GM12891 (cell line): ENCODE data around the gene SLC2A13.

ENCODE experiments used
- DNase-seq: peaks from one replicate; pipeline ENCODE4 v3.0.0; 2011; ENCODE audit warnings: low spot score; ENCODE audit not compliant: insufficient read length
- FAIRE-seq: peaks from 2 replicates; lab custom pipeline; 2011; peaks lifted over from hg19 to GRCh38; lab: Jason Lieb, UNC
- PAX5 ChIP-seq: IDR thresholded peaks from 2 replicates; pipeline ENCODE4 v1.6.1; 2011; ENCODE audit warnings: low read length, moderate library complexity, mild to moderate bottlenecking; ENCODE audit not compliant: insufficient read depth, severe bottlenecking
- POLR2A ChIP-seq: IDR thresholded peaks from 2 replicates; pipeline ENCODE4 v1.6.1; 2011; ENCODE audit warnings: low read depth, low read length, control low read depth
- POLR2AphosphoS5 ChIP-seq: IDR thresholded peaks from 2 replicates; pipeline ENCODE4 v1.6.1; 2011; ENCODE audit warnings: low read depth, low read length, control low read depth
- POU2F2 ChIP-seq: IDR thresholded peaks from 2 replicates; pipeline ENCODE4 v1.6.1; 2011; ENCODE audit warnings: low read depth, mild to moderate bottlenecking, control low read depth, low read length, moderate library complexity
- SPI1 ChIP-seq: IDR thresholded peaks from 2 replicates; pipeline ENCODE4 v1.6.1; 2011; ENCODE audit warnings: low read depth, low read length, control low read depth
- TAF1 ChIP-seq: IDR thresholded peaks from 2 replicates; pipeline ENCODE4 v1.6.1; 2011; ENCODE audit warnings: low read depth, low read length, control low read depth

Gene SLC2A13

DNA sequence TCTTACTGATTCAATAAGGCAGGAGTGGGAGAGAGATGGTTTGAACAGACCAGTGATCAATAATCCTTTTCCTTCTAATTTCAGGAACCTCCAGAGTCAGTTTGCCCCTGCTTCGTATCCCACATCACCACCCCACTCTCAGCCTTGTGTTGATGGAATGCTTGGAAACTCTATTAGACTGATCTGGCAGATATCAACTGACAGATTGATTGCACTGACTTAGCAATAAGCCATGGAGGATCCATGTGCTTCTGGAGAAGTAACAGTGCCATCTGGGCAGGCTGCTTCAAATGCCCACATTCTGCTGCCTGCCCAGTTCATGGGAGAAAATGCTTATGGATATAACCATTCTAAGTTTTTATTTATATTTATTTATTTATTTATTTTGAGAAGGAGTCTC is 218.0 kb downstream of the SLC2A13 start:
- no peak for TF ChIP-seq POLR2AphosphoS5
- no peak for TF ChIP-seq PAX5
- no peak for TF ChIP-seq POLR2A
- no peak for TF ChIP-seq SPI1
- no peak for TF ChIP-seq TAF1
- FAIRE-seq, result no peak
- DNase-seq, result no peak

- FAIRE-seq, result no peak
- no peak for TF ChIP-seq PAX5
- no peak for TF ChIP-seq SPI1
- TF ChIP-seq POLR2A, result no peak
- no peak for TF ChIP-seq TAF1
- TF ChIP-seq POU2F2, result no peak
- no peak for TF ChIP-seq POLR2AphosphoS5
- DNase-seq, result no peak
These were observed 219.8 kb downstream of the SLC2A13 start for GRCh38 chr12:39886106-39886505.

DNA sequence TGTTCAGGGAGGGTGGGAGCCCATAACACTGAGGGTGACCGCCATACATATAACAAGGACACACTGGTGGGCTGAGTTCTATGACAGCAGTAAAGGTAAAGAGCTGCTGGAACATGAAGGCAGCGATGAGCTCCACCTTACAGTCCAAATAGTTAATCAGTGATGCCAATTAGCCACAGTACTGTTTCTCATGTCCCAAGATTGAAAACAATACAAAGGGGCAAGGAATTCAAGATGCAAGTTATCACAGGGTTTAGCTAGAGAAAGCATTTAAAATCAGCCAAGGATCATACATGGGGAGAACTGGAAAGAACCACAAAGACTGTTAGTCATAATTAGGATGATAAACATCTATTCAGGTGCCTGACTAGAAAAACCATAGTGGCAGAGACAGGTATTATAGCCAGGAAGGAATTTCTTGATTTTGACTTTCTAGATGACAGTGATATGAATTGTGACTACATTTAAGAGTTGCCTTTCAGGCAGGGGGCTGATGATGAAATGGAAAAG is 221.2 kb downstream of the SLC2A13 start:
- FAIRE-seq (no peak), DNase-seq (no peak)
- TF ChIP-seq POU2F2 (no peak), SPI1 (no peak)

DNA sequence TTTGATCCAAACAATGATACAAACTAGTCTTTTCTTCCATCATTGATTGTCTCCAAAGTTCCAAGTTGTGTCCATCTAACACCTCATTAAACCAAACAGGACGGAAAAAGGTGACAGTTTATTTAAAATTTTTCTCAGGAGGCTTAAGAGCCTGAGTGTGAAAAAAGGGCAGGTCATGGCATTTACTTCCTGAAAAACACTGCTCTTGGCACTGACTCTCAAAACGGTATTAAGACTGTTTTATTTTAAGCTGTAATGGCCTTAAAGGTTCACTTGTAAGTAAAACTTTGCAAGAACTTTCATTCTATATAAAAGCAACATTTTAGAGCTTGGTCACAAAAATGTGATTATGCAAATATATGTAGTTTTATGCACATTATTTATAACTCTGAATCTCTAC is 222.5 kb downstream of the SLC2A13 start:
- TF ChIP-seq POLR2AphosphoS5 (no peak), TAF1 (no peak), SPI1 (no peak), POLR2A (no peak), PAX5 (no peak), POU2F2 (no peak)
- FAIRE-seq (no peak), DNase-seq (no peak)

DNA sequence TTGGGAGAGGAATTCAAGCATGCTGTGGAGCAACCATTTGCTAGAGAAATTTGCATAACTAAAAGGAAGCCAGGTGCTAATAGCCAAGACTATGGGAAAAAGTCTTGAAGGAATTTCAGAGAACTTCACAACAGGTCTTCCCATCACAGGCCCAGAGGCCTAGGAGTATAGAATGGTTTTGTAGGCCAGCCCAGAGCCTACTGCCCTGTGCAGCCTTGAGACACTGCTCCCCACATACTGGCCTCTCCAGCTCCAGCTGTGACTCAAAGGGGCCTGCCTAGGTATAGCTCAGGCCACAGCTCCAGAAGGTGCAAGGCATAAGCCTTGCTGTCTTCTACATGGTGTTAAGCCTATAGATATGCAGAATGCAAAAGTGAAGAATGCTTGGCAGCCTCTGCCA is 227.1 kb downstream of the SLC2A13 start:
- FAIRE-seq, result no peak
- no peak for DNase-seq
- TF ChIP-seq POLR2A, result no peak
- no peak for TF ChIP-seq TAF1

DNA sequence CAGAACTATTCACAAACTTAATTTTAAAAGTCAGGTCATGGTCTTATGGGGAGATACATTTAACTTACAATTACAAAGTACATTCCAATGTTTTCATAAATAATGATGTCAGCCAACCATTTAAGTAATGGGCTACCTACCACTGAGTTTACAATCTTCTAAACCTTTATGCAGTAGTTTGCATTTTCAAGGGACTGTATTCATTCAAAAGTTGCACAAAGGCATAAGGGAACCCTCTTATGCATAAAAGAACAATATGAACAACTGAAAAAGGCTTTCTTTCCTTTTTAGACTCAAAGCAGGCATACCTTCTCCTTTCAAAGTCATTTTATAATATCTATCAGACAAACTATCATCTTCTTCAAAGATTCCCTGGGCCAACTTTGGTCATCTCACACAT is 230.2 kb downstream of the SLC2A13 start:
- DNase-seq (no peak), FAIRE-seq (no peak)
- TF ChIP-seq POLR2AphosphoS5 (no peak), PAX5 (no peak), POU2F2 (no peak), POLR2A (no peak), TAF1 (no peak), SPI1 (no peak)

DNA sequence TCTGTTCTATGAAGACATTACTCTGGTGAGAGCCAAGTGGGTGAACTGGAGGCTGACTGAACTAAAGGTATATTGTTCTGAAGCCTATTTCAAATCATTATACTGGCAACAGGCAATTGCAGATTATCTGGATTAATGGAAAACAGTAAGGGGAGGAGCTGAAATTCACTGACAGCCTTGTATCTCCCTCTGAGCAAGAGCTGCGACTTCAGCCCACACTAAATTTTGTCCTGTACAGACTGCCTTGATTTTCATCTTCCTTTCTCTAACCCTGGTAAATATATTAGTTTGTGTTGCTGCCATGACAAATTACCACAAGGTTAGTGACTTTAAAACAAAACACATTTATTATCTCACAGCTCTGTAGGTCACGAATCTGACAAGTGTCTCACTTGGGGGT is 231.1 kb downstream of the SLC2A13 start:
- TF ChIP-seq POU2F2 (no peak), POLR2A (no peak), SPI1 (no peak), POLR2AphosphoS5 (no peak), TAF1 (no peak), PAX5 (no peak)
- FAIRE-seq, result no peak
- no peak for DNase-seq

DNA sequence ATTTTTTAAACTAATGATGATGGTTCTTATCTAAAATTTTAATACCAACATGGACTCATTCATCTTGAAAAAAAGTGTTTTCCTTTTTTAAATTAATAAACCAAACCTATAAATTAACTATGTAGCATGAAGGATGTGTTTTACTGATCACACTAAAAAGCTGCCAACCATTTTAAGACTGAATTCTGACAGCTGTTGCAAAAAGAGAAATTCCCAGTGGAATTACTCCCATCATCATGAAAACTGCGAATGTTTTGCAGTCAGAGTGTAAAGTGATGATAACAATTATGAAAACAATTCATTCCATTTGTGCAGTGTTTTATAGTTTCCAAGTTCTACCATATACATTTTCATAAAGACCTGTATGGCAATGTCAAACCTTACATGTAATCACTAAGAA is 232.8 kb downstream of the SLC2A13 start:
- DNase-seq (no peak), FAIRE-seq (no peak)
- TF ChIP-seq POLR2A (no peak), TAF1 (no peak), PAX5 (no peak), POLR2AphosphoS5 (no peak), SPI1 (no peak), POU2F2 (no peak)

- FAIRE-seq (no peak), DNase-seq (no peak)
- TF ChIP-seq TAF1 (no peak), POLR2A (no peak), SPI1 (no peak), POLR2AphosphoS5 (no peak), POU2F2 (no peak), PAX5 (no peak)
These were observed 233.5 kb downstream of the SLC2A13 start for GRCh38 chr12:39872425-39872824.

DNA sequence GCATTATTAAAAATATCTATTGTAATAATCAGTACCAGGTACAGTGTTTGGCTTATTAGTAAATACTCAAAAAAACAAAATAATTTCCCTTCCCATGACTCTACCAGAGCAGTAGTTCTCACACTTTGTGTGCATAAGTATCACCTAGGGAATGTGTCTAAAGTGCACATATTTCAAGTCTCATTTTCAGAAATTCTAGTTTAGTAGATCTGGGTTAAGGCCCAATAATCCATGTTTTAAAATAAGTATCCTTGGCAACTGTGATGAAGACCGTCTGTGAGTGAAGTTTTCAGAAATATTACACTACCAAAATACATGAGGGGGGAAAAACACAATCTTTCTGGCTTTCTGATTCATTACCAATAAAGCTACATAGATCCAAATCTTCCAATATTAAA is 237.6 kb downstream of the SLC2A13 start:
- DNase-seq, result no peak
- FAIRE-seq, result no peak
- TF ChIP-seq POLR2AphosphoS5 (no peak), SPI1 (no peak), PAX5 (no peak), TAF1 (no peak), POLR2A (no peak), POU2F2 (no peak)

DNA sequence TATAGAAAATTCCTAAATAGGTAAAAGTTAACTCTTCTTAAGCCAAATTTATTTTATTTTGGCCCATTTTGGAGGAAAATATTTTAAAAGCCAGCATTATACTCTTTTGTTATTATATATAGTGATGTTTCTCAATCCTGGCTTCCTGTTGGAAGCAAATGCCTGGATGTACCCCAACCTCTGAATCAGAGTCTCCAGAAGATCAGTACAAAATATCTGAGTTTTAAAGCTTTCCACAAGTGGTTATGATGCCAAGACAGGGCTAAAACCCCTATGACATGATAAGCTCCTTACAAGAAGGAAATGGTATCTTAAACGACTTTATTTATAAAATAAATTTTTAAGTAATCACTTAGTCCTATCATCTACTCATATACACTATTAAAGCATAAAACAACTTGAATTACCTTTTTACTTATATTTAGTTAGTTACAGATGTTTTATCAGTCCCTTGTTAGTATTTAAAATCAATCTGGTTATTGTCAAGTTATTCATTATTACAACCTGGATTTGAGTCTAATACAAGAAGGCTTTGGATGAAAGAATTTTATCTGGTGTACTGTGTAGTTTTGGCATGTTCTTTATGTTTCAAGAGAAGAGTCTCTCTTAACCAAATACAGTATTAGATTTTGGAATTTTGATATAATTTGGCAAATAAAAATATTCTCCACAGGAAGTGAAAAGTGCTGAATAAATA is 238.1 kb downstream of the SLC2A13 start:
- TF ChIP-seq SPI1, result no peak
- TF ChIP-seq POU2F2, result no peak
- no peak for TF ChIP-seq TAF1
- TF ChIP-seq POLR2A, result no peak
- TF ChIP-seq PAX5, result no peak
- no peak for TF ChIP-seq POLR2AphosphoS5
- DNase-seq (no peak), FAIRE-seq (no peak)
